GM12874 (cell line): ENCODE data around the gene TMOD3.

Experiments
- TF ChIP-seq, protein P1 (sequence below): IDR thresholded peaks from 2 replicates; pipeline ENCODE4 v1.5.1; 2011; ENCODE audit warnings: low read depth, mild to moderate bottlenecking, control low read depth, low read length, moderate library complexity; ENCODE audit not compliant: insufficient read depth

Gene TMOD3

DNA sequence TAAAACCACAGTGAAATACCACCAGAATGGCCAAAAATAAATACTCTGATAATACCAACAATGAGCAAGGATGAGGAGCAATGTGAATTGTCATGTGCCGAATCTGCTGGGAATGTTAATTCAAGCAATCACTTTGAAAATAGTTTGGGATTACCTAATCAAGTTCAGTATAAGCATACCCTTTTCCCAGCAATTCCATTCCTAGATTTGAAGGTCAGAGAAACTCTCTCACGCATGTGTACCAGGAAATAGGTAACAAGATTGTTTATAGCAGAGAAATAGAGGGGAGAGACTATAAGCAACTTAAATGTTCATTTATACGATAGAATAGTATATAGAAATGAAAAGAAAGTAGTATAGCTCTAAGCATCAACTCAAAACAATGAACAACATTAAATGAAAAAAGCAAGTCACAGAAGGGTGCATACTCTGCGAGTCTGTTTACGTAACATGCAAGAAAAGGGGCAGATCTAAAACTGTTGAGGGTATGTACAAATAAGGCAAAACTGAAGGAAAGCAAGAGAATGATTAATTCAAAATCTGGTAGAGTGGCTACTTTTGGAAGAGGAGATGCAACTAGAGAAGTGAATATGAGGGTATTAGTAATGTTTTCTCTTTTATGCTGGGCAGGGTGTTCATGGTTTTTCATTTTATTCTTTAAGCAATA lies 27.4 kb downstream of the TMOD3 start:
- TF ChIP-seq, protein P1, sequence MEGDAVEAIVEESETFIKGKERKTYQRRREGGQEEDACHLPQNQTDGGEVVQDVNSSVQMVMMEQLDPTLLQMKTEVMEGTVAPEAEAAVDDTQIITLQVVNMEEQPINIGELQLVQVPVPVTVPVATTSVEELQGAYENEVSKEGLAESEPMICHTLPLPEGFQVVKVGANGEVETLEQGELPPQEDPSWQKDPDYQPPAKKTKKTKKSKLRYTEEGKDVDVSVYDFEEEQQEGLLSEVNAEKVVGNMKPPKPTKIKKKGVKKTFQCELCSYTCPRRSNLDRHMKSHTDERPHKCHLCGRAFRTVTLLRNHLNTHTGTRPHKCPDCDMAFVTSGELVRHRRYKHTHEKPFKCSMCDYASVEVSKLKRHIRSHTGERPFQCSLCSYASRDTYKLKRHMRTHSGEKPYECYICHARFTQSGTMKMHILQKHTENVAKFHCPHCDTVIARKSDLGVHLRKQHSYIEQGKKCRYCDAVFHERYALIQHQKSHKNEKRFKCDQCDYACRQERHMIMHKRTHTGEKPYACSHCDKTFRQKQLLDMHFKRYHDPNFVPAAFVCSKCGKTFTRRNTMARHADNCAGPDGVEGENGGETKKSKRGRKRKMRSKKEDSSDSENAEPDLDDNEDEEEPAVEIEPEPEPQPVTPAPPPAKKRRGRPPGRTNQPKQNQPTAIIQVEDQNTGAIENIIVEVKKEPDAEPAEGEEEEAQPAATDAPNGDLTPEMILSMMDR: no peak

- TF ChIP-seq, protein P1: no peak
Observed at GRCh38 chr15:51861557-51862359, 32.3 kb downstream of the TMOD3 start.

- TF ChIP-seq, protein P1: no peak
Observed at GRCh38 chr15:51863131-51863530, 33.7 kb downstream of the TMOD3 start.

GRCh38 chr15:51864408-51865056 lies 35.1 kb downstream of the TMOD3 start:
- TF ChIP-seq, protein P1: no peak

DNA sequence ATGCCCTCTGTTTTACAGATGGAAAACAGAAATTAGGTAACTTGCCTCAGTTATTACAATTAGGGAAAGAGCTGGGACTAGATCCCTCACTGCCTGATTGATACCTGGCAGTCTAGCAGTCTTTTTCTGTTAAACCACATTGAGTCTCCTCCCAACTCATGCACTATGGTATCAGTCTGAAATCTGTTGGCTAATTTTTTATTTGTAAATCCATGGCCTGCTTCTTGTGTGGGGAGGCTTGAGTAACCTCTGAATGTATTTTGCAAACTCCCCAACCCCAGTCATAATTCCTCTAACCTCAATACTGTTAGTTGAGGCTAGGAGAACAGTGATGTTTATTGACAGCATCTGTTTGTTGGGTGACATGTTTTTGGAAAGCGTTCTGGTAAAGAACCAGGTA lies 35.9 kb downstream of the TMOD3 start:
- TF ChIP-seq, protein P1: no peak

DNA sequence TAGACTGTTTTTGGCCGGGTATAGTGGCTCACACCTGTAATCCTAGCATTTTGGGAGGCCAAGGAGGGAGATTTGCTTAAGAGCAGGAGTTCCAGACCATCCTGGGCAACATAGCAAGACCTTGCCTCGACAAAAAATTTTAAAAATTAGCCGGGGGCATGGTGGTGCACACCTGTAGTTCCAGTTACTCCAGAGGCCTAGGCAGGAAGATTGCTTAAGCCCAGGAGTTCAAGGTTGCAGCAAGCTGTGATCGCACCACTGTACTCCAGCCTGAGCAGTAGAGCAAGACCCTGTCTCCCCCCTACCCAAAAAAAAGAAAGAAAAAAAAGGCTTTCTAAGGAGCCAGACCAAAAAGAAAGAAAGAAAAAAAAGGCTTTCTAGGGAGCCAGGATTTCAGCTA lies 36.7 kb downstream of the TMOD3 start:
- TF ChIP-seq, protein P1: no peak

DNA sequence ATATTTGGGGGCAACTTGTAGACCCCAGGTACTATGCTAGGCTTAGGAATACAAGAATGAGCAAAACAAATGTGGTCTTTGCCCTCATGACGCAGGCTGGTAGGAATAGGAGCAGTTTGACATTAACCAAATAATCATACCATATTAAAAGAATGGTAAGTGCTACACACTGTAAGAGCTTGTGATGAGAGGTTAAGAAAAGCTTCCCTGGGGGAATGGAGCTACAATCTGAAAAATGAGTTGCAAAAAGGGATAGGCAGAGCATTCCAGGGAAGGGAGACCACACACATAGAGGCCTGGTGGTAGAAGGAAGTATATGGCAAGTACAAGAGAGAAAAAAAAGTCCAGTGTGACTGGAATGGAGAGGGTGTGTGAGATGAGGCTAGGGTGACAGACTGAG lies 37.3 kb downstream of the TMOD3 start:
- TF ChIP-seq, protein P1: no peak
